GM19193 (cell line): ENCODE data around the gene RLN3.

Source experiments
- POLR2A ChIP-seq: IDR thresholded peaks from 4 replicates; pipeline ENCODE4 v1.6.1; 2011; ENCODE audit not compliant: insufficient read depth, insufficient read length; ENCODE audit errors: extremely low read depth

Gene RLN3, protein sequence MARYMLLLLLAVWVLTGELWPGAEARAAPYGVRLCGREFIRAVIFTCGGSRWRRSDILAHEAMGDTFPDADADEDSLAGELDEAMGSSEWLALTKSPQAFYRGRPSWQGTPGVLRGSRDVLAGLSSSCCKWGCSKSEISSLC

DNA sequence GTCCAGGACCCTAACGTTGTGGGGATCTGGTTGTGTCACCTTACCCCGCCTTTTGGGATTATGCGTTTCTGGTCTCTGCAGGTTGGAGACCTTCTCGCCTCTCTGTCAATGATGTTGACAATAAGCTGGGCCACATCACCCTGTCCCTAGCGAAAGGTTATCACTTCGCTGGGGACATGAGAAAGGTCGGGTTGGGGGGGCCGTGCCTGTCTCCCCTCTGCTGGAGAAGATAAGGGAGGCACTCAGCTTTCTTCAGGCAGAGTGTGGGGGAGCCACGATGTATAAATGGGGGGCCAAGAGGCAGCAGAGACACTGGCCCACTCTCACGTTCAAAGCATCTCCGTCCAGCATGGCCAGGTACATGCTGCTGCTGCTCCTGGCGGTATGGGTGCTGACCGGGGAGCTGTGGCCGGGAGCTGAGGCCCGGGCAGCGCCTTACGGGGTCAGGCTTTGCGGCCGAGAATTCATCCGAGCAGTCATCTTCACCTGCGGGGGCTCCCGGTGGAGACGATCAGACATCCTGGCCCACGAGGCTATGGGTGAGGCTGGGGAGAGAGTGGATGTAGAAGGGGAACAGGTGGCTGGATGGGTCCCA, at the start of gene RLN3:
TSS of gene RLN3 (plus strand) at position 293 of the 595 bp plus-strand sequence. CDS start at position 350, 57 bp downstream.
- TF ChIP-seq POLR2A = no peak

DNA sequence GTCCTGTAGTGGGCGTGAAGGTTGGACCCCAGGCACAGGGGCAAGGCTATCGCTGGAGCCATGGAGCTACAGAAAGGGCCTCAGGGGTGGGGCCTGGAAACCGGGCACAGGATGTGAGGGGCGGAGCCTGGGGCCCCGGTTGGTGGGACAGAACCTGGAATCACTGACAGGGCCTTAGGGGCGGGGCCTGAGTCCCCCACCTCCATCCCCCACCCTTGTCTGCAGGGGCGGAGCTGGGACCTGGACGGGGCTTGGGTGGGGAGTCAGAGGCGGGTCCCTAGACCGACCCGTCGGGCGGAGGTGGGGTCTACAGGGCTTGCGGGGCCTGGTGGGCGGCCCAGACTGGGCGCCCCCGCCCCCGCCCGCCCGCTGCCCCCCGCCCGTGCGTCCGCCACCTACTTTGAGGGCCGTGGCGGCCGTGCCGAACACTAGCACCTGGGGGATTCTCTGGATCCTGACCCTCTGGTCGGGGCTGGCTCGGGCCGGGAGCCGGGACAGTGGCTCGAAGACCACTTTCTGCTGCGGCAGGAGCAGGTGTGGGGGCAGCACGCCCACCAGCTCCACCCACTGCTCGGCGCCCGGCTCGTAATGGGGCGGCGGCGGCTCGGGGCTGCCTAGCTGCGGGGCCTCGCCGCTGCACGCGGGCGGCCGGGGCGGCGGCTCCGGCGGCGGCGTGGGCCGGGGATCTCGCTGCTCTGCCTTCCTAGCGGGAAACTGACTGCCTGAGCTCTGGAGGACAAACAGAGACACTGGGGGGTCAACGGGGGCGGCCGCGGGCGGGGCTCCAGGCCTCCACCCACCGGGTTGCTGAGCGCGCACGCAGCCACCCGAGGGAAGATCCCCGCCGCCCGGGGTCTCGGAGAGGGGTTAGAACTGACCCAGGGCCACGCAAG, 49.4 kb upstream of the RLN3 start:
- no peak for TF ChIP-seq POLR2A

DNA sequence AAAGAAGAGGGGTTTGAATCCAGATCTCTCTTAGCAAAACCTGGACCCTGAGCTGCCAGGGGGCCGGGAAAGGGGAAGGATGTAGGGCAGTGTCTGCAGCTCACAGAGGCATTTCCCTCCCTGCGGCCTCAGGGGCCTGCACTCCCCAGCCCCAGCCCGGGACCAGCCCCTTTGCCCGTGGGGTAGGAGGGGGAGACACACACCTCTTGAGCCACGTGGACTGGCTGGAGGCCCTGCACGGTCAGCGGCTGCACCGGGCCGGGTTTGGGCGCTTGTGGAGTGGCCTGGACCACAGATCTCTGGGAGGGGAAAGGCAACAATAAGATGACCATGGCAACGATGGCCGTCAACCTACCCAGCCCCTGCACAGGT, 48.7 kb upstream of the RLN3 start:
- TF ChIP-seq POLR2A = no peak

DNA sequence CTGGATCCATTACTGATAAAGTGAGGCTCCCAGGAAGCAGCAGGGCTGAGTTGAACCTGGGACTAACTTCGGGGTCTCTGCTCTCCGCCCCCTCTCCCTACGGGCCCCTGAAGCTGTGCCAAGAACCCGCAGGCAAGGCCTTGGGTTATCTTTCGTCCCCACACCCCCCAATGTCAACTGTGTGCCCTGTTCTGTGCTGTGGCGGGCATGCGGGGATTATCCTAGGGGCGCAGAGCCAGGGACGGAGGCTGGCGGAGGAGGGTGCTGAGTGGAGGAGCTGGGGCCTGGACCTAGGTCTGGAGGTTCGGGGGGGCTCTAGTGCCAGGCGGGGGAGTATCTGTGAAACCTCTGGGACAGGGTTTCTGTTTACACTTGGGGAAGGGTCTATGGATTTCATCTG, 48.3 kb upstream of the RLN3 start:
- no peak for TF ChIP-seq POLR2A

DNA sequence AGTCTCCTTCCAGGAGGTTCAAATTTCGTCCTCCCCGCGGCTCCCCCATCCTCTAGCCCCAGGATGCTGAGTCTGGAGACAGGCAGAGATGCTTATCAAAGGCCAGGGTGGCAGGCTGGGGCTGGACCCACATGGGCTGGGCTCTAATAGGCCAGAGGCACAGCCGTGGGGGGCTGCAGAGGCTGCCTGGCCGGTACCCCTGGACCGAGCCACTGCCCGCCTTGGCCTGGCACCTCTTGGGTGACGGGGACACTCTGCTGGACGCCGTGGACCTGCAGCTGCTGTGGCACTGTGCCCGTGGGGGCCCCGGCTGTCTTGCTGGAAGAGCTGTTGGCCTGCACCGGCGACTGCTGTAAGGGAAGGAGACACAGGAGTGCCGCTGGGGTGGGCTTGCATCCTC, 47.6 kb upstream of the RLN3 start:
- no peak for TF ChIP-seq POLR2A

DNA sequence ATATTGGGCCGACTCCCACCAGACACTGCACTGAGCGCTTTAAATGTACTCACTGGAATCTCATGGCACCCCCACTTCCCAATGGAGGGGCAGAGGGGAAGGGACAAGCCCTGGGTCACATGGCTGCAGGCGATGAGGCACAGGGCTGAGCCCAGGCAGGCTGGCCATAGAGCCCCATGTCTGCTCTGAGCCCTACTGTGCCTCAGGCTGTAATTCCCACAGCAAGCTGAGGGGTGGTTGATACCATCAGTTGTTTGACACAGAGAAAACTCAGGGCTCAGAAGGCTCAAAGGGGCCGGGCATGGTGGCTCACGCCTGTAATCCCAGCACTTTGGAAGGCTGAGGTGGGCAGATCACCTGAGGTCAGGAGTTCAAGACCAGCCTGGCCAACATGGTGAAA, 46.9 kb upstream of the RLN3 start:
- no peak for TF ChIP-seq POLR2A

DNA sequence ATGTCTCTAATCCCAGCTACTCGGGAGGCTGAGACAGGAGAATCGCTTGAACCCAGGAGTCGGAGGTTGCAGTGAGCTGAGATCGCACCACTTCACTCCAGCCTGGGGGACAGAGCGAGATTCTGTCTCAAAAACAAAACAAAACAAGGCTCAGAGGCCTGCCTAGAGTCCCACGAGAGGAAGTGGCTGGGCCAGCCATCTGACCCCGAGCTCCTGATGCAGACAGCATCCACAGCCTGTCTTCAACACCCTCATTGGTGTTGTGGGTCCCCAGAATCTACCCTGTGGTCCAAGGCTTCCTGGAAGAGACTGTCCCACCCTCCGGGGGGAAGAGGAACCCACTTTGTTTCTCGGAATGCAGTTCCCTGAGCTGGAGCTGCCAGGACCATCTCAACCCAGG, 46.5 kb upstream of the RLN3 start:
- TF ChIP-seq POLR2A = no peak

DNA sequence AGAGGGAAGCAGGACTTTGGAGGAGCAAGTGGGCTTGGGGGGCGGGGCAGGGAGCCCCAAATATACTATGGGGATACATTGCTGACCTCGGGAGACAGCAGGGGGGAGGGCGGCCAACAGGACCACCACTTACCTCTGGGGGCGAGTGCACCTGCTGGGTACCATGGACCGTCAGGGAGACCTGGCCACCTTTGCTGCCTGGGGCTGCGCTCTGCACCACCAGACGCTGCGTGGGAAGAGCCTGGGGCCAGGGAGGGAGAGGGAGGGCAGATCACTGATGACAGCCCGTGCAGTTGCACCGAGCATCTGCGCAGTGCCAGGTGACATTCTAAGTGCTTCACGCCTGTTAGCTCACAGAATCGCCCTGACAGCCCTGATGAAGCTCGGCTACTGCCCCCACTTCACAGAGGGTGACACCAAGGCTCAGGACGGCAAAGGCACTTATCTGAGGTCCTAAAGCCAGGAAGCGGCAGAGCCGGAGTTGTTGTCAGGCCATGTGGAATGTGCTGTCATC, 45.9 kb upstream of the RLN3 start:
- no peak for TF ChIP-seq POLR2A

DNA sequence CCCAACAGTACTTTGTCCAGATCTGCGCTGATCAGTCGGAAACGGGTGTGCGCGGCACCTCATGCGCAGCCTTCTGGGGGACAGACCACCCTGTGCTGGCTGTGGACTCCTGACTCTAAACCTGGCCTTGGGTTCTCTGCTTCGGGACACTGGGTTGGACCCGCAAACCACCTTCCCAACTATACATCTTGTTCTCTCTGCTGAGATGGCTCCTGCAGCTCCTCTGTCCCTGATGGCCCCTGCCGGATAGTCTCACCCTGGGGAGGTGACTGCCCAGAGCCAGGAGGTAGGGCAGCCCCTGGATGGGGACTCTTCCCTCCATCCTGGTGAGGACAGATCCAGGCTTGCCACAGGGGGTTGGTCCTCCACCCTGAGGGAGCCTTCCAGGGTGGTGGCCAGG, 45.2 kb upstream of the RLN3 start:
- no peak for TF ChIP-seq POLR2A

DNA sequence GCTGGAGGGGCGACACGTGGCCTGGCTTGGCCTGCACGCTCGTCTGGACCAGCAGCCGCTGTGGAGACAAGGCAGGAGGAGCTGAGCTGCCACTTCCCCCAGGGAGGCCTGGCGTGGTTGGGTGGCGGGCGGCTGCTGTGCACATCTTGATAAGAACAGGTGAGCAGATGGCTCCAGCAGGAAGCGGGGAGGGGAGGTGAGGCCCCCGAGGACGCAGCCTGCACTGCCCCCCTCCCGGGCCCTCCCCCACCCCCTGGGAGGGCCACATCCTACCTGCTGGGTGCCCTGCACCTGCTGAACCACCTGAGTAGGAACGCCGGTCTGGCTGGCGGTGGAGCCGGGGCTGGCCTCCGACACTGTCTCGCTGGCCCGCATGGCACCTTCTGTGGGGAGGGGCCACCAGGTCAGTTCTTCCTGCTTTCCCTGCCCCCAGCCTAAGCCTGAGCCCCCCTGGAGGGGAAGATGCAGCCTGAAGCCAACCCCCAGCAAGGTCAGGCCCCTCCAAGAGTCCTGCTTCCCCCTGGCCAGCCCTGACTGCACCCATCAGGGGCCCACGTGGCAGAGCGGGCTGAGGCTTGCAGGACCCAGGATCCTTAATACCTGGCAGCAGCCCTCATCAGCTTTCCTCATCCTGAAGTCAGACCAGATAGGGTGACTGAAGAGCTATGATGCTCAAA, 44.6 kb upstream of the RLN3 start:
- no peak for TF ChIP-seq POLR2A

DNA sequence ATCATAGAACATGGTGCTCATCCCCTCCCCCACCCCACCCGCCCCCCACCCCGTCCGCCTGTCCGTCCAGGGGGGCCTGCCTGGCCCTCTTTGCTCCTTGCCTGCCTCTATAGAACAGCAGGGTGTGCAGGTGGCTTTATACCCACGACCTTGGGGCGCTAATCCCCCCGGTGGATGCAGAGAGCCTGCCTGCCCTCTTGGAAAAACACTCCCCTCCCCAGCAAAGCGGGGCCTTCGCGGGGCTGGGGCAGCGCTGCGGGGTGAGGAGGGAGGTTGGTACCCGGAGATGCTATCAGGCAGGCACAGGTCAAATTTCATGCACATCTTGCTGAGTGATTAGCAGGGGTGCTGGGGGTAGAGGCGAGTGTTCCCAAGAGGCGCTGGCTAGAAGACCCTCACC, 43.8 kb upstream of the RLN3 start:
- TF ChIP-seq POLR2A = no peak

DNA sequence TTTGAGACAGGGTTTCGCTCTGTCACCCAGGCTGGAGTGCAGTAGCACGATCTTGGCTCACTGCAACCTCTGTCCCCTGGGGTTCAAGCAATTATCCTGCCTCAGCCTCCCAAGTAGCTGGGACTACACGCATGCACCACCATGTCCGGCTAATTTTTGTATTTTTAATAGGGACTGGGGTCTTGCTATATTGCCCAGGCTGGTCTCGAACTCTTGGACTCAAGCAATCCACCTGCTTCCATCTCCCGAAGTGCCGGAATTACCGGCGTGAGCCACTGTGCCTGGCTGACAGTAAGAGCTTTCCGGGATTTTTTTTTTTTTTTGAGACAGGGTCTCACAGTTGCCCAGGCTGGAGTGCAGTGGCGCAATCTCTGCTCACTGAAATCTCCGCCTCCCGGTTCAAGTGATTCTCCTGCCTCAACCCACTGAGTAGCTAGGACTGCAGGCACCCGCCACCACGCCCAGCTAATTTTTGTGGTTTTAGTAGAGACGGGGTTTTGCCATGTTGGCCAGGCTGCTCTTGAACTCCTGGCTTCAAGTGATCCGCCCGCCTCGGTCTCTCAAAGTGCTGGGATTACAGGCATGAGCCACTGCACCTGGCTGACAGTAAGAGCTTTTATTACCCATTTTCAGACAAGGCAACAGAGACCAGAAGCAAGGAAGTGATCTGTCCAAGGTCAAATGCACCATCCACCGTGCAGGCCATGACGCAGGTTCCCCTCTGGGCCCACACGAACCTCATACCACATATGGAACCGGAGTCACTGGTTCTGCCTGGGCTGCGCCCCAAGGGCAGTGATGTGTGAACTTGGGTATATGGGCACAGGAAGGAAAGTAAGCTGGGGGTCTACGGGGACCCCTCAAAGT, 42.8 kb upstream of the RLN3 start:
- TF ChIP-seq POLR2A = no peak

DNA sequence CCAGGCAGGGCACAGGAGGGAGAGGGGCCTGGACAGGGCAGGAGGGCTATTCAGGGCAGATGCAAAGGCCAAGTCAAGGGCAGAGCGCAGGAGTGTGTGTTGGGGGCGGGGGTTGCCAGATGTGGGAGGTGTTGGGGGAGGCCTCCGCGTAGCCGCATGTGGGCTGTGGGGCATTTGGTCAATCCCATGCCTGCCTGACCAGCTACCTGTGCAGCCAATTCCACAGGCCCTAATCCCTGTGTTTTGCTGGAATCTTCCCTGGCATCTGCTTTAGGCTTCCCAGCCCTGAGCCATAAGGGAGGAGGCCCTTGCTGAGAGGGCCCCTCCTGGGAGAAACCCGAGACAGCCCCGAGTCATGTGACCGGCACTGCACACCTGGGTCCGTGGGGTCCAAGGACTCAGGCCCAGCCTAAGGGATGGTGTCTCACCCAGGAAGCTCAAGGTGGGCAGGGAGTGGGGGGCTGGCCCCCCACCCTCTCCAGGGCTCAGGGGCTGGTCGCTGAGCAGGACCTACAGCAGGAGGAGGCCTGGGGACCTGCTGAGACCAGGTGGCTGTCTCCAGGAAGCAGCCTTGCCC, 42.1 kb upstream of the RLN3 start:
- TF ChIP-seq POLR2A = no peak

DNA sequence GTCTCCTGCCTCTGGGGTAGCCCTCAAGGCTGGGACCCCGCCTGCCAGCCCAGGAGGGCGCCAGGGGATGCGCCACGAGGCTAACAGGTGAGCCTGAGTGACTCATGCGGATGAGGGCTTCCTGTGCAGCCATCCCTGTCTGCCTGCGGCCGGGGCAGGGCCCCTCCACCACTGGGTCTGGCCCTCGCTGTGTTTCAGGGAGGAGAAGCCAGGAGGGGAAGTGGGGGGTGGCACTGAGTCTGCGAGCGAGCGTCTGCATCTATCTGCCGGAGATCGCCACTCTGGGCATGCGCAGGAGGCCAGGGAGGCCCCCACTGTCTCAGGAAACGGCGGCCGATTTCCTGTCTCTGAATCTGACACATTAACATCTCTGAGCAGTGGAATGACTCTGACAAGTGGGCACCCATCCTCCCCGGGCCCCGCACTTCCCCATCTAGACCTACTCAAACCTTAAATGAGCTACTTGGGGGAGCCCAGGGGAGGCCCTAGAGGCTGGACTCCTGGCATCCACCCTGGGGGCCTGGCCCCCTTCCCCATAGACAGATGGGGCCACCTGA, 41.5 kb upstream of the RLN3 start:
- TF ChIP-seq POLR2A = peak; percentile 65

DNA sequence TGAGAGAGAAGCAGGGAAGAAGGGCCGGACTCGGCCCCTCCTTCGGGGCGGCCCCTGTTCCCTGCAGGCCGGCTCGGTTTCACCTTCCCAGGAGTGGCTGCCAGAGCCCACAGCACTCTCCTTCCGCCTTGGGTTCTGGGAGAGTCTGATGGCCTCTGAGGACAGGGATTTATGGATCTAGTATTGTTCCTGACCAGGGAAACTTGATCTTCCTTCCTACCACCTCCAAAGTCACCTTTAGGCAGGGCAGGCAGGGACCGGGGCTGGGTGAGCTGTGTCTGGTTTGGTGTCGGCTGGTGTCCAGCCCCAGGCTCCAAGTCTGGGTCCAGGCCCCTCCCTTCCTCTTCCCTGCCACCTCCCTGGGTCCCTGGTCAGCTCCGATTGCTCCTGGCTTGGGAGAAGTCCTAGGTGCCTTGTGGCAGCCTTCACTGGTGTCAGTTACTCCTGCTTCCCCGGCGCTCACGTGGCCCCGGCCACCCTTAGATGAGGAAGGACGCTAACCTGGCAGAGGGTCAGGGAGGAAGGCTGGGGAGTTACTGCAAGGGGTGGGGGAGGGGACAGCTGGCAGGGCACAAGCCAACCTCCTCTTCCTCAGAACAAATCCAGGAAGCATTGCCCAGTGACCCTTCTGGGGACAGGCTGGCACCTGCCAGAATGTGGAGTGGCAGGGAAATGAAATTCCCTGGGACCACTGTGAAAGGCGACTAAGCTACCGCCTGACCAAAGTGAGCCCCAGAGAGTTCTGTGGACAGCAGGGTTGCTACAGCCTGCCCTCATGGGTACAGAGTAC, 40.7 kb upstream of the RLN3 start:
- no peak for TF ChIP-seq POLR2A
